Hematopoietic multipotent progenitor cell (in vitro differentiated cells): ENCODE results near the gene PXDN. TPM values are rescaled to one million over a fixed set of nuclear protein-coding genes. Genes with fewer than 3 reads are reported as not detected.

Experiments
- DNase-seq, 3 donors: peaks; one replicate each; pipeline ENCODE4 v3.0.0-alpha.2; 2011 to 2015; ENCODE audit warnings: low read depth in 2 of 3, low spot score in 2 of 3
- total RNA-seq: library from RNA; depleted of rRNA; stranded (reverse); fragments of >200 nt; gene quantifications from one replicate; pipeline ENCODE4 v1.2.3, GENCODE V29; 2012

Gene PXDN
- total RNA-seq, 1 donor, result 6.2 TPM

DNA sequence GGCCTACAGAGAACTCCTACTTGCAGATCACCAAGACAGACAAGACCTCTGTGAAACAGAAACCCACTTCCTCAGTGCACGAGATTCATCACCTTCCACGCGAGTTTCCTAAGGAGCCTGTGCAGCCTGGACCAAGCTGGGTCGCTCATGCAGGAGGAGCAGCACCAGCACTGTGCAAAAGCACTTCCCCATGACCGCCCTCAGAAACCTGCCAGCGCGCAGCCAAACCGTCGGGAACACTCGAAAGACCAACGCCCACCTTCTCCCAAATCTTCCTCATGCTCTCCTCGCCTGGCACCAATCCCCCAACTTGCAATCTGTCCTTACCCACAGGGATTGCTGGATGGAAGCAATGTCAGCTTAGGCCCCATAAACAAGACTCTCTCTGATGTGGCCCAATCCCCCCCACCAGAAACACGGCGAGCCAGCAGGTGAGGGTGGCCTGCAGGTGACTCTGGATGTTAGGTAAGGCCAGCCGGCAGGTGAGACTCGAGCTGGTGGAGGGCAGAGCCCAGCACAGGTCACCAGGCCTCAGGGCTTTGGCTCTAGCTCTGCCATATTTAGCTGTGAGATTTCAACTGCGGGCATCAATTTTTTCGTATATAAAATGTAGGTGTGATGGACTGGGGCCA, 69.4 kb downstream of the PXDN start:
- no peak for DNase-seq

DNA sequence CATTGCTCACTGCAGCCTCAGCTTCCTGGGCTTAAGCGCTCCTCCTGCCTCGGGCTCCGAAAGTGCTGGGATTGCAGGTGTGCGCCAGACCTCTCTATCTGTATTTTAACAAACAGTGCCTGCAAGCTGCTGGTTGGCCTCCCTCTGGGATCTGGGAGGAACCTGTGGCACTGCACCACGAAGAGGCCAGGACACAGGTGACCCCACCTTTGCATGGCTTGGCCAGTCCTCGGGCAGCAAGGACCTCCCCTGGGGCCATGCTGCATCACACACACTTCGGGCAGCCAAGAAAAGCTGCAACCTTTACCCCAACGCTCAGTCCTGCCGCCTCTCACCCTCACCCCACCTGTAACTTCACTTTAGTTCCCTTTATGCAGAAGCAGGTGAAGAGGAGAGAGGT, 70.0 kb downstream of the PXDN start:
- DNase-seq, result no peak

DNA sequence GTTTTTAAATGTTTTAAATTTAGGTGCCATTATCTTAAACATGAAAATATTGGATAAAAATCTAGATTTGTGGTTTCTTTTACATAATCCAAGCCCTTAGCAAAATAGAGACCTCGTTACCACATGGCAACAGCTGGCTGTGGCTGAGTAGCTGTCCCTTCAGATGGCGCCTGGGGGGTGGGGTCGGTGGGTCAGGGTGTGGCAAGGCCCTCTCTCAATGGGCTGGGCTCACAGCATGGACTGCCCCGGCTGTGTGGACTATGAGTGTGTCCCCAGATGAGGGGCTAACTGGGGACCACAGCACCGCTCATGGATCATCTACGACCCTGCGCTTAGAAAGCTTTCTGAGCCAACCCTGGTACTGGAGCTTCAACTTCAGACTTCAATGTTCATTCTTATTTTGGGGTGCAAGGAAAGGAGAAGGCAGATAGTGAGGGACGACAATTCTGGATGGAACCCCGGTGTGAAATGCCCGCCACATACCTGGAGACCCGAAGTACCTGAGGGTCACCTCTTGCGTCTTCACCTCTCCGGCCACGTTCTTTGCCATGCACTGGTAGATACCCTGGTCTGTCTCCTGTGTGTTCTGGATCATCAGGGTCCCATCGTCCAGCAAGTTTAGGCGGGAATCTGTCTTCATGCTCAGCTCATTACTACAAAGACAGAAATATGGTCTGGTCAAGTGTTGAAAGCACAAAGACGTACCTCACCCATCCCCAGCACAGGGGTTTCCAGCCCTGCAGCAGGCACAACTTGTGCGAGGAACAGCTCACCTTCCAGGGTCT, 71.0 kb downstream of the PXDN start:
- DNase-seq, result no peak

DNA sequence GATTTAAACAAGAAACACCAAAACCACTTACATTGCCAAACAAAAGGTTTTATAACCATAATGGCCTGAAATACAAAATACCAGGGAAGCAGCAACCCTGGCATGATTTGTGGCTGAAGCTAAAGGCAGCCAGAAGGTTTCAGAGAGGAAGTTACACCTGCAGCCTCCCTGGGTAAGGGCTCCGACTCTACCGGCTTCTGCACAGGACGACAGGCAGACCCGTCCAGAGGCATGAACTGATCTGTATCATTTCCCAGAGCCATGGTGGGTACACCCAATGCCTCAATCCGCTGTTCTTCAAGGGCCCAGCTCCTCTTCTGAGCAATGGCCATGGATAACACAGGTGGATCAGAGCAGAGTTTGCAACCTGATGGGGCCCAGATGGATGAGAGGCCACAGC, 71.6 kb downstream of the PXDN start:
- DNase-seq, result no peak

DNA sequence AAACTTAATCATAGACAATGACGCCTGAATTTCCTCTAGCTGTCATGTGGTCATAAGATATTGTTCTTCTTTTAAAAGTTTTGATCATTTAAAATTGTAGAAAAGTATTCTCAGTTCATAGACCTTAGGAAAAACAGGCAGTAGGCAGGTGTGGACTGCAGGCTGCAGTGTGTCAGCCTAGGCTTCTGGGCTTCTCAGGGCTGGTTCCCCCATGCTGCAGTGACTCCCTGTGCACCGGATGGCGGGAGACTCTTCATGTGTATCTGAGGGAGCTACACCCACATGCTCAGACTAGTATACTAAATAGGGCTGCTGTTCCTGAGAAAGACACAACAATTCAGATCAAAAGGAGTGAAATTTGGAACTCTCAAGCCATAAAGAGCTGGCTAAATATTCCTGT, 72.4 kb downstream of the PXDN start:
- no peak for DNase-seq

DNA sequence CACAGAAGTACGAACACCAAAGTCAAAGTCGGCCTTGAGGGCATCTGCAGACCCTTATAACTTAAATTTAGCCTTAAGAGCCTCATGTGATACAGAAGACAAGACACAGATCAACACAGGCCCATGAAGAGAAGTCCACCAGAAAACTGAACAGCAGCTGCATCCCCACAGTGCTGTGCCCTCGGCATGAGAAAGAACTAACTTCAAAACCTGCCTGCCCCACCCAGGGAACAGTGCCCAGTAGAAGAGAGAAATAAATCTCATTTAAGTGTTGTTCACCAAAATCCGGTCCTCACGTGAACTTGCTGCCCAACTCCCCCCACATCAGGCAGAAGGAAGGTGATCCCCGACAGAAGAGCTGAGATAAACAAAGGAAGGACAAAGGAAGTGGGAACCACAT, 73.7 kb downstream of the PXDN start:
- DNase-seq, result no peak

DNA sequence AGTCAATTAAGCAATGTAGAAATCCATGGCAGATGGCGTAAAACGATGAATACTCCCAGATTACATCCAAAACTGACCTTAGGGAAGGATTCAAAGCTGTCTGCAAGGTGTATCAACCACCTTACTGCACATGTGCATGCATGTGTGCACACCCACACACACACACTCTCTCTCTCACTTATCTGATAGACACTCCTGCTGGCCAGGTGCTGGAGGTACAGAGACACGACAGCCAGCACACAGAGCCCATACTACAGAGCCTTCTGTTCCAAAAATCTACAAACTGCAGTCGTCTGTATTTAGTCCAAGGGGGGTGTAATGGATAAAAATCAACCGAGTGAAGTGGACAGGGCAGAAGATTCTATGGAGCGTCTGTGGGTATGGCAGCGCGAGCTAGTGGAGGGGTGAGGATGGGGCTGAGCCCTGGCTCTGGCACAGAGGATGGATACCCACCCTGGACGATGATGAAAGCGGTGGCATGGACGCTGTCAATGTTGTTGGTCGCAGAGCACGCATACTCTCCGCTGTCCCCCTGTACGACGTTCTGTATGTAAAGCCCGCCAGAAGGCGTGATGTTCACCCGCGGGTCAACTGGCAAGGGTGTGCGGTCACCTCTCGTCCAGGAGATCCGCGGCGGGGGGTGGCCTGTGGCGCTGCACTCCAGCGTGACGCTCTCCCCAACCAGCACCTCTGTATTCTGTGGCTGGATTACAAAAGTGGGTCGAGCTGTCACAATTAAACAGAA, 78.4 kb downstream of the PXDN start:
- DNase-seq, result no peak

DNA sequence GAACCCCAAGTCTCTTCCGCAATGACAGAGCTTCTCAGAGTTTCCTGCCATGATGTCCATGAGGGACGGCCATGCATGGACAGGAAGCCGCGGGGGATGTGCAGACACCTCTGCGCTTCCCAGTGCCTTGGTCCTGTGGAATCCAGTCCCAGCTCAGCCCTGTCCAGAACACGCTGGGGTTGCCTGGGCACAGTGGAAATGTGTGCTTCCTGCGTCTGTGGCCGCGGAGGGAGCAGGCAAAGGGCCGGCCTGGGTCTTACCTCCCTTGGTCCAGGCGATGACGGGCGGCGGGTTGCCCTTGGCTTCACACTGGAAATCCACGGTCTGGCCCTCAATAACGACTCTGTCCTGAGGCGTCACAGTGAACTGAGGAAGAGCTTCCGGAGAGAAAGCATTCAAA, 79.6 kb downstream of the PXDN start:
- no peak for DNase-seq

DNA sequence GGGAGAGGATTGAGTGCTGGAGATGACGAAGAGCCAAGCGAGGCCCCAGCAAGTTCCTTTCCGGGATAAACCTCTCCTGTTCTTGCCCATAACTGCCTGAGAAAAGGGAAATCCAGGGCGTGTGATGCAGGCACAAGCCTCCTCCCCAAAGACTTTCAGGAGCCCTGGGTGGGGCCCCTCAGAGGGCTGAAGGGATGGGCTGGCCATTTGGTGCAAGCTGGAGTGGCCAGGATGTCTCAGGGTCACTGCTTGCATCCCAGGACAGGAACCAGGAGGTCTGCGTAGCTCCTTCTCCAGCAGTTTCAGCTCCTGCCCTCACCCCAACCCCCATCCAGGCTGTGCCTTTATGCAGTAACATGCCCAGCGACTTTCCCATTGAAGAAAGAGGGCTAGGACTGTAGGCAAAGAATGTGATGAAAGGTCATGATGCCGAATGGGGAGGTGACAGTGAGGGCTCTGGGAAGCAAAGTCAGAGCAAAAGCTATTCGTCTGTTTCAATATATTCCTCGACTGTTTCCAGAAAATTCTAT, 80.2 kb downstream of the PXDN start:
- DNase-seq, result no peak

DNA sequence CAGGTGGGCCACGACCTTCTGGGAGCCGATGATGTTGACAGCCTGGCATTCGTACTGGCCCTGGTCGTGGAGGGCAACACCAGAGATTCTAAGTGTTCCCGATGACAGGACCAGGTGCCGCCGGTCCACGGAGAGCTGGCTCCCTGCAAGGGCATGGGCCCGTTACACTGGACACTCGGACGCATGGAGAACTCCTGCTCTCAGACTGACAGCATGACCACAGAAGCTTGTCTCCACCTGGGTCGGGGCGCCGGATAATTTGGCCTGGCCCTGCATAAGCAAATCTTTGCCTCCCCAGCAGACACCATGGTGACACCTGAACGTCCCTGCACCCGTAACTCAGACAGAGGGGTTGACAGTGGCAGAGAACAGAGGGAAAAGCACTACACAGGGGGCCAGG, 80.7 kb downstream of the PXDN start:
- no peak for DNase-seq

DNA sequence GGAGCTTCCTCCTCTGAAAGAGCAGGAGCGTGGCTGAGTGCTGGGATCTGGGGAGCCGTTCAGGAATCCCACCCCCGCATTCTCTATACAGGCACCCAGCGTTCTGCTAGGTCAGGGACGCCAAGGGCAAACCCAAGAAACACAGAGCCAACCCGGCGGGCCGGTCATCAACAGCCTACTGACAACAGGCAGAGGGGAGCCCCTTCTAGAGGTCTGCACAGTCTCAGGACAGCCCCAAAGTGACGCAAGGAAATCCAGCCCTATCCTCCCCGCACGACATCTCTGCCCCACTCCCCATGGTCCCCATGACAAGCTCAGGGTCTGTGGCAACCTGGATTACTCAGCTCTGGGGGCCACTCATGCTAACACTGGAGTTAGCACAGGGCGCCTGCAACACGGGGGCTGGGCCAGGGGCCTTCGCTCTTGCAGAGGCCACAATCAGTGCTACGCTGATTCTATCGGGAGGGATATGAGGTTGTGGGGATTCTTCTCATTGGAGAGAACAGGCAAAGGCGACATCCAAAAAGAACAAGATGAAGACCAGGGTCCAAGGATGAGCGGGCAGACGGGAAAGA, 81.6 kb downstream of the PXDN start:
- DNase-seq, result no peak

DNA sequence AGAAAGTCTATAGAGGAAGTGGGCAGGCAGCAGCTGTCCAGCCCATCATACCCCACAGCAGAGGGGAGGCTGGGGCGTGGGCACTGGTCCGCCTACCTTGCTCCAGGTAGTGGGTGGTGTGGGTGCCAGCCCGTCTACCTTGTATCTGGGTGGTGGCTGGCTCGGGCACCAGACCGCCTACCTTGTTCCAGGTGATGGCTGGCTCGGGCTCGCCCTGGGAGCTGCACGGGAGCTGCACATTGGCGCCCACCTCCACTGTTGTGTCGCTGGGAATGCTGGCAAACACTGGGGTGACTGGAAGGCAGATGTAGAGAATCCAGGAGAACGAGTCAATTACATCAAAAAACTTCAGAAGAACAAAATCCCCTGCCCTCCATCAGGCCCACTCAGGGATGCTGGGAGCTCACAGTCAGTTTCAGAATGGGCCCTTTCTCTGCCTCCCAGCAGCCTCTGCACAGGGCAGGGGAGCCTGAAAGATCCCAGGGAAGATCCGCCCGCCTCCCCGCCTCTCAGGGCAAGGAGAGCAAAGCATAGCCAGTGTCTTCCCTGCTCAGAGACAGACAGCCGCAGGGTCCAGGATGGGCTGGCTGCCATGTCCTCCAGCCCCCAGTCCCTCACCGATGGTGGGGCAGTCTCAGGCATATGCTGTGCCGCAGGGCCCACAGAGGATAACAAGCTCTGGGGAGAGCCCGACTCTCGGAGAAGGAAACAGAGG, 82.3 kb downstream of the PXDN start:
- DNase-seq, result no peak

DNA sequence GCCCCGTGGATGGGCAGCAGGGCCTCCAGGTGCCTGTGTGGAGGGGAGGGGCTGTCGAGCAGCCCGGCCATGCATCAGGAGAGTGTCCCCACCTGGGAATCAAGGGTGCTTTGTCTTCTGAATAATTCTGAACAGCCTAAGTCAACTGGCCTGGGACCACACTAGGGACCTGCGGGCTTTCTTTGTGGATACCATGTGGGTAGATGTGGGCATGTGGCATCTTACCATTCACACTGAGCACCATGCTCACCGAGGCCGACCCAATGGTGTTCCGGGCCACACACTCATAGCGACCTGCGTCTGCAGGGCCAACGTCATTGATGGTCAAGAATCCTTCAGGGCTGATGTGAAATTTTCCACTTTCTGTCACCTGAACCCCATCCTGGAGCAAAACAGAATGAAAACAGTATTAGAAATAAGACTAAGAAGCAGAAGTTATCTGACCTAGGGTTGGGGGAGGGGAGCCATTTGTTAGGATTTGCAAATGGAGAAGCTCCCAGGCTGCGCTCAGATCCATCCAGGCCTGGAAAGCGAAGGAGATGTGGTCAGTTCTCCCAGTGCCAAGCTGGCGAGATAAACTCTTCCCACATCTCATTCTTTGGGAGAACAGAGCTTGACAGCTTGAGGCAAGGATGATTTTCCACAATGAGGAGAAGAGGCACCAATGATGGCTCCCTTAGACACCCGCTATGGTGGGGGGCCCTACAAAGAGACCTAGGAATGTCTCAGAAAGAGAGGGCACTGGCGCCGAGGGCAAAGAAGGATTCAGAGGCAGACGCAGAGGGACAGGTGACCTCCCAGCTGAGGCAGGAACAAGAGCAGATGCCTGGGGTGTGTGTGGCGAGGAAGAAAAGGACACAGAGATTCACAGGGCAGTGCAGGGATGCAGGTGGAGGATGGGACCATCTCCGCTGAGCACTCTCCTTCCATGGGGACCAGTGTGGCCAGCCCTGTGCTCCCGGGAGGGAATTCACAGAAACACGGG, 83.4 kb downstream of the PXDN start:
- no peak for DNase-seq

DNA sequence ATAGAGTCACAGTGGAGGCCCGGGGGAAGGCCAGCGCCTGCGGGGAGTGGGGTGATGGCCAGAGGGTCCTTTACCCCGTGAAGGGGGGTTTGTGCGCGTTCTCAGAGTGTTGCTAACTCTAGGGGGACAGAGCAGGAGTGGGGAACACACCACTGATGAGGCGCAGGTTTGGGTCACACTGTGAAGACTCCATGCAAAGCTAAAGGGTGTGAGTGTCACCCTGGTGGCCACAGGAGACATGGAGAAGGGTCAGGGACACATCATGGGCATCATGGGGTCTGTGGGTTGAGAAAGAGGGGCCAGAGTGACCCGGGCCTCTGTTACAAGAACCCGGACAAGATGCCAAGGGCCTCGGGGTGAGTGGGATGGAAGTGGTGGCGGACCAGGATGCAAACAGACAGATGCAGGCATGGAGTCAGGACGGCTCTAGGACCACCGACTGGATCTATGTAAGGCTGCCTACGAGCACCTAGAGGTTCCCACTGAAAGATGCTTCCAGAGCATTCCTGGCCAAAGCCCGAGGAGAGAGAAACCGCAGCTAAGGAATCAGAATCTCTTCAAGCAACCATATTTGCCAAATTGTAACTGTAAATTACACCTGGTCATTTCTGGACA, 84.3 kb downstream of the PXDN start:
- no peak for DNase-seq

DNA sequence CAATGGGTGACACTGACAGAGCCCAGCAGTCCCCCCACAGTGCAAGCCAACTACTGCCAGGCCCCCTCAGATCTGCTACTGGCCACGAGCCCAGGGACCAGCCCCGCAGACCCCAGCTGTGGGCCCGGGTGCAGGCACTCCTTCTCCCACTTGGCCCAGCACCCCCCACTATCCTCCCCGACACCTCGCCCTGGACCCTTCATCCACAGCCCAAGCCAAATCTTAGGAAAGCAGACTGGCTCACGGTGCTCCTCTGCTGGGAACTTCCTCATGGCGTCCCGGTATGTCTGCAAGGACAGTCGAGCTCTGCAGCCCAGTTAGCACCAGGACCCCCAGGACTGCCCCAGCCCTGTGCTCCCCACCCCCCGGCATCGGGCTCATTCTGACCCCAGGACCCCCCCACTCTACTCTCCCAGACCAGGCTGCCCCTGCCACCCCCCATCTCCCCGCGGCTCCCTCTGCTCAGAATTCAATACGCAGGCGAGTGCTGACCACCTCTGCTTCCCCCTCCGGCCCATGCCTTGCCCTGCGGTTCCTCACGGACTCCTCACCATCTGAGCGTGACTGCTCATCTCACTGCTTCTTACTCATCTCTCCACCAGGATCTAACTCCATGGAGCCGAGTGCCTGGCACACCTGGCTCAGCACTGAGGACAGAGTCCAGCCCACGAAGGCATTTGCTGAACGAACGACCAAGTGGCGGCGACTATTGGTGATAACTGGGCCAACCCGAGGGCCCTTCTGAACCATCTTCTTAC, 85.7 kb downstream of the PXDN start:
- no peak for DNase-seq

DNA sequence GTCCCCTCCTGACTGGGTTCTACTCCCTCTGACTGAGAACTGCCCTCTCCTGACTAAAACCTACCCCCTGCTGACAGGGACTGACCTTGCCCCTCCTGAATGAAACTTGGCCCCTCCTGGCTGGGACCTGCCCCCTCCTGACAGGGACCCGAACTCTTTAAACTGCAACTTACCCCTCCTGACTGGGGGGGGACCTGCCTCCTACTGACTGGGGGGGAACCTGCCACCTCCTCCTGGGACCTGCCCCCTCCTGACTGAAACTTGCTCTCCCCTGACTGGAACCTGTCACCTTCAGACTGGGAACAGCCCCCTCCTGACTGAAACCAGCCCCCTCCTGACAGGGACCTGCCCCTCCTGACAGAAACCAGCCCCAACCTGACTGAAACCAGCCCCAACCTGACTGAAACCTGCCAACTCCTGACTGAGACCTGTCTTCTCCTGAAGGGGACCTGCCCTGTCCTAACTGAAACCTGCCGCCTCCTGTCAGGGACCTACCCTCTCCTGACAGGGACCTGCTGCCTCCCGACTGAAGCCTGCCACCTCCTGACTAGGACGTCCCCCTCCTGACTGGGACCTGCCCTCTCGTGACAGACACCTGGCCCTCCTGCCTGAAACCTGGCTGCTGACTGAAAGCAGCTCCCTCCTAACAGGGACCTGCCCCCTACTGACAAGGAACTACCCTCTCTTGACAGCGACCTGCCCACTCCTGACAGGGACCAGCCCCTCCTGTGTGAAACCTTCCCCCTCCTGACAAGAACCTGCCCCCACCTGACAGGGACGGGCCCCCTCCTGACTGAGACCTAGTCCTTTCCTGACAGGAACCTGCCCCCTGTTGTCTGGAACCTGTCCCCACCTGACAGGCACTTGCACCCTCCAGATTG, 87.1 kb downstream of the PXDN start:
- no peak for DNase-seq

DNA sequence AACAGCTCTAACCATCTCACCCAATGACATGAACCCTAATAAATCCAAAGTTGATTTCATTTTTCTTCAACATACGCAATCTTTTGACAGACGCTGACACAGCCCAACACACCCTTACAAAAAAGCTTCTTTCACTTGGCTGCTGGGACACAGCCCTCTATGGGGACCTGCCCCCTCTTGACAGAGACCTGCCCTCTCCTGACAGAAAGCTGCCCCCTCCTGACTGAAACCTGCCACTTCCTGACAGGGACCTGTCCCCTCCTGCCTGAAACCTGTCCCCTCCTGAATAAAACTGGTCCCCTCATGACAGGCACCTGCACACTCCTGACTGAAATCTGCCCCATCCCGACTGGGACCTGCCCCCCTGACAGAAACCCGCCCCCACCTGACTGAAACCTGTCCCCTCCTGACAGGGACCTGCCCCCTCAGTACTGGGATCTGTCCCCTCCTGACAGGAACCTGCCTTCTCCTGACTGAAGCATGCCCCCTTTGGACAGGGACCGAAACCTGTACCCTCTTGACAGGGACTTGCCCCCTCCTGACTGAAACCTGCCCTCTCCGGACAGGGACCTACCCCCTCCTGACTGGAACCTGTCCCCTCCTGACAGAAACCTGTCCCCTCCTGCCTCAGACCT, 87.9 kb downstream of the PXDN start:
- no peak for DNase-seq
